ENCODE data around the gene GPR152.

GRCh38 chr11:67500484-67500821 is 47.9 kb upstream of the GPR152 start:
- no peak for TF ChIP-seq POLR2A (IDR thresholded peaks at IDR 0.05)
- TF ChIP-seq CTCF (IDR thresholded peaks at IDR 0.05), result no peak
